CD4-positive, alpha-beta T cell treated with Interleukin-2 at 100 ng/mL for 4 hours (primary cell): ENCODE results near the gene CPSF7.
"Not testable (repeated sequence)": the region's sequence is repeated elsewhere in the genome, so short reads cannot be mapped to it uniquely, and the experiment has no call there.

Experiments
- DNase-seq: peaks from one replicate; pipeline ENCODE4 v3.0.0-alpha.2; 2020; ENCODE audit warnings: low spot score

The CPSF7 gene

DNA sequence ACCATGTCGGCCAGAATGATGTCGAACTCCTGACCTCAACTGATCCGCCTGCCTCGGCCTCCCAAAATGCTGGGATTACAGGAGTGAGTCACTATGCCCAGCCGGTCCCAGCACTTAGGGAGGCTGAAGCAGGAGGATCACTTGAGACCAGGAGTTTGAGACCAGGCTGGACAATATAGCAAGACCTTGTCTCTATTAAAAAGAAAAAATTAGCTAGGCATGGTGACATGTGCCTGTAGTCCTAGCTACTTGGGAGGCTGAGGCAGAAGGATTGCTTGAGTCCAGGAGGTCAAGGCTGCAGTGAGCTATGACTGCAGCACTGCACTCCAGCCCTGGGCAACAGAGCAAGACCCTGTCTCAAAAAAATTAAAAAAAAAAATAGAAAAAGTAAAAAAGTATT is 45.9 kb downstream of the CPSF7 start:
- DNase-seq = not testable (repeated sequence)

GRCh38 chr11:61380884-61381283 is 48.9 kb downstream of the CPSF7 start:
- no peak for DNase-seq

DNA sequence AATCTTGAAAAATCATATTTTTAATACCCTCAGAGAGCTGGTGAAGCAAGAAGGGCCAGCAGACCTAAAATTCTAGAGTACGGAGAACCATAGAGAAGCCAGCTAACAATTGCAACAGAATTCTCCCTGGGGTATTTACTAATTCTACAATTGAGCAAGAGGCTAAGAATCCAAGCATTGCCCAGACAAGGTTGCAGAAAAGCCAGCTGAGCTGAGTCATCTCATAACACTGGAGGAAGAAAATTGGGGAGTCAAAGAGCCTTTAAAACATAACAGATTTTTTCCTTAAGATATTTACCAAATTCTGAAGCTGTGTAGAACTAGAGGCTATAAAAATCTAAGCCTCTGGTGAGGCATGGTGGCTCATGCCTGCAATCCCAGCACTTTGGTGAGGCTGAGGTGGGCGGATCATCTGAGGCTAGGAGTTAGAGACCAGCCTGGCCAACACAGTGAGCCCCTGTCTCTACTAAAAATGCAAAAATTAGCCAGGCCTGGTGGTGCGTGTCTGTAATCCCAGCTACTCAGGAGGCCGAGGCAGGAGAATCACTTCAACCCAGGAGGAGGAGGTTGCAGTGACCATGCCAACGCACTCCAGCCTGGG is 51.0 kb downstream of the CPSF7 start:
- no peak for DNase-seq

DNA sequence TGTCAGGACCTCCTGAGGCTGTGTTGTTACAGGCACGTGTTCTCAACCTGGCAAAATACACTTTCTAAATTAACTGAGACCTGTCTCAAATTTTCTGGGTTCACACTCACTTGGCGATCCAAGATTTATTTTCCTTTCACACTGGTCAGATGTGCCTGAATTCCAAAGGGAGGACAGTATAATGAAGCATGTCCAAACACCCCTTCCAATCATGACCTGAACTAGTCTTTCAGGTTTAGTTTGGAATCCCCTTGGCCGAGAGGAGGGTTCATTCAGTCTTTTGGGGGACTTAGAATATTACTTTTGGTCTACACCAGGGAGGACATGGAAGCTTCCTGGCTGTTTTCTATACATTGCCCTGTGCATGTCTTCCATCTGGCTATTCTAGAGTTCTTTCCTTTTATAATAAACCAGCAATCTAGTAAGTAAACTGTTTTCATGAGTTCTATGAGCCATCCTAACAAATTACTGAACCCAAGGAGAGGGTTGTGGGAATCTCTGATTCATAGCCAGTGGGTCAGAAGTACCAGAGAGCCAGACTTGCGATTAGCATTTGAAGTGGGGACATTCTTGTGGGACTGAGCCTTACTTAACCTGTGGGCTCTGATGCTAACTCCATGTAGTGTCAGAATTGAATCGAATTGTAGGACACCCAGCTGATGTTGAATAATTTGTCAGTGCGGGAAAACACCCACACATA is 52.2 kb downstream of the CPSF7 start:
- DNase-seq = no peak

GRCh38 chr11:61375761-61376108 is 54.0 kb downstream of the CPSF7 start:
- no peak for DNase-seq

DNA sequence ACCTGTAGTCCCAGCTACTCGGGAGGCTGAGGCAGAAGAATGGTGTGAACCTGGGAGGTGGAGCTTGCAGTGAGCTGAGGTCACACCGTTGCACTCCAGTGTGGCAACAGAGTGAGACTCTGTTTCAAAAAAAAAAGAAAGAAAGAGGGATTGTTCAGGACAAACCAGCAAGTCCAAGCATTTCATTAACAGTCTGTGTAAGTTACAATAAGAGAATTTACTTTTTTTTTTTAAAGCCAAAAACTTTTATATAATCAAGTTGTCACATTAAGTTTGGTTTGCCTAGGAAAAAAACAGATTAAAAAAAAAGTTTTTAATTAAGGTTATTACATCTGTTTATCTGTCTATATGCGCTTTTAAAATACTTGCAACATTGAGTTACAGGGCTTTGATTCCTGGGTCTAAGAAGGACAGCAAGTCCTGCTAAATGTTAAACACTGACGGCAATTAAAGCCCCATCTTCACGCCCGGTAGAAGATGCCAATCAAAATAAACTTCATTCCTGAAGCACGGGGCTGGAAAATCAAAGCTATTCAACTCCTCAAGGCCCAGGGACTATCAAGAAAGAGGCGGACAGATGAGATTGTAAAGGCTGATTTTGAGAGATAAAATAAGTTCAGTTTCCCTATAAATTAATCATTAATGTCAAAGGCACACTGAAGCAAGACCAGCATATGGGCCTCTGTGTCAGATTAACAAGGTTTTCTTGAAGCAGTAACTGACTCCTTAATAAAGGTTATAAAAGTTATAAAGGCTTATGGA is 56.9 kb downstream of the CPSF7 start:
- DNase-seq = no peak

DNA sequence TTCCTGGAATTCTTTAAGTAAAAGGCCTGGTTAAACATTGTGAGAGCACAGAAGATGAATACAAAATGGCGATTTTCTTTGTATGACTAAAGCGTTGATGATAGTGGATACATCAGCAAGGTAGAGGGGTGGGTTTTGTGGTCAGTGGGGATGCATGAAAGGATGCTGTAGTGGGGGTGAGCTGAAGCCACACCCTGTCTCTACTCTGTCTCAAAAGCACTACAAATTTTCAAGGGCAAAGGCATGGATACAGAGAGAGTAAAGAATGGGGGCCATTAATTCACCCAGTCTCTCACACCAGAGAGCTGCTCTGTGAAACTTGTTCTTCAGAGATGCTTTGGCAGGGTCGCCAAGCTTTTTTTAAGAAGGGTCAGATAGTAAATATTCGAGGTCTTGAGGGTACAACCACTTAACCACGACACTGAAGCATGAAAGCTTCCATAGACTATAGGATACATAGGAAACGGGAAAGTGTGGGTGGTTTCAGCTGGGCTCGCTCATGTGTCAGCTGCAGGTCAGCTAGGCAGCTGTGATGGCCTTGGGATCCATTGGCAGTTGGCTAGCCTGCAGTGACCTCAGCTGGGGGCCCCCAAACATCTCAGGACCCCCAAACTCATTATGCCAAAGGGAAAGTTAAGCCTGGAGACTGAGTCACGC is 59.3 kb downstream of the CPSF7 start:
- no peak for DNase-seq

DNA sequence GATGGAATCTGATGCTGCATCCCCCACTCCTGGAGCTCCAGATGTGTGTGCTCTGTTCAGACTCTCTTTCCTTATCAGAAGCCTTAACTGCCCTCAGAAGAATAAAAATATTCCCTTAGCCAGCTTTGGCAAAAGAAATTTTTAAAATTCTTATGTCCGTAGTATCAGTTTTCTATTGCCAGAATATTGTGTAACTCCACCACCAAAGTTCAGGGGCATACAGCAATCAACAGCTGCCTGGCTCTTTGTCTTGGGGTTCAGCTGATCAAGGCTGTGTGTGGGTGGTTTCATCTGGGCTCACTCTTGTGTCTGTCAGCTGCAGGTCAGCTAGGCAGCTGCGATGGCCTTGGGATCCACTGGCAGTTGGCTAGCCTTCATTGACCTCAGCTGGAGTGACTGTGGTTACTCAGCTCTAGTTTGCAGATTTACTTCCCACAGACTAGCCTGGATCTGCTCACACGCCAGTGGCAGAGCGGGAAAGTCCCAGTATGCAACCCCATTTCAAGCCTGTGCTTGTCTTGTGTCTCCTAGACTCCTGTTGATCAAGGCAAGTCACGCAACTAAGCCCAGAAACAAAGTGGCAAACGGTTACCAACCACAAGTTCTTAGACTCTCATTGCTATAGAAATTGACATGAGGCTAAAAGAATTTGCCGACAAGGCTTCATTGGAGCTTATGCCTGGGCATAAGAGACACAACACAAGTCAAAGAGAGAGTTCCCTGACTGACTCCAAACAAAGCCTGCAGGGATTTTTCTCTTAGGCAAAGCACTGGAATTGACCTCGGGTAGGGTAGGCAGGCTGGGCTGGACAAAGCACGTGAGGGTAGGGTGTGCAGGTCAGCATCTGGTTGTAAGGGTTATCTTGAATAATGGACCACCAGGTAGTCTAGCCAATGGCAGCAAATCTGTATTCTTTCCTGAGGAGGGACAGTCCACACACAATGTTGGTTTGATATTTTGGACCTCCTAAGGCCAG is 60.1 kb downstream of the CPSF7 start:
- DNase-seq = no peak

DNA sequence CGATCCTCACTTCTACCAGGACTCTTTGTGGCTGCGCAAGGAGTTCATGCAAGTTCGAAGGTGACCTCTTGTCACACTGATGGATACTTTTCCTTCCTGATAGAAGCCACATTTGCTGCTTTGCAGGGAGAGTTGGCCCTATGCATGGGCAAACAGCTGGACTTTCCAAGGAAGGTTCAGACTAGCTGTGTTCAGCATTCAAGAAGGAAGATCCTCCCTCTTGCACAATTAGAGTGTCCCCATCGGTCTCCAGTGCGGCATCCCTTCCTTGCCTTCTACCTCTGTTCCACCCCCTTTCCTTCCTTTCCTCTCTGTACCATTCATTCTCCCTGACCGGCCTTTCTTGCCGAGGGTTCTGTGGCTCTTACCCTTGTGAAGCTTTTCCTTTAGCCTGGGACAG is 61.1 kb downstream of the CPSF7 start:
- no peak for DNase-seq

GRCh38 chr11:61367406-61367805 is 62.4 kb downstream of the CPSF7 start:
- DNase-seq = no peak

- no peak for DNase-seq
Observed at GRCh38 chr11:61364012-61364675, 65.6 kb downstream of the CPSF7 start.

- no peak for DNase-seq
Observed at GRCh38 chr11:61362542-61362875, 67.3 kb downstream of the CPSF7 start.

GRCh38 chr11:61361741-61362541 is 67.8 kb downstream of the CPSF7 start, which contains the start of the genes CYB561A3 and TMEM138:
Gene CYB561A3, minus strand, starts transcription at chr11:61361882. Its CDS starts 5,169 bp downstream, at chr11:61356713.
Gene TMEM138, plus strand, starts transcription at chr11:61362374. Its CDS starts 2,017 bp downstream, at chr11:61364391.
- peak; percentile 90 for DNase-seq

DNA sequence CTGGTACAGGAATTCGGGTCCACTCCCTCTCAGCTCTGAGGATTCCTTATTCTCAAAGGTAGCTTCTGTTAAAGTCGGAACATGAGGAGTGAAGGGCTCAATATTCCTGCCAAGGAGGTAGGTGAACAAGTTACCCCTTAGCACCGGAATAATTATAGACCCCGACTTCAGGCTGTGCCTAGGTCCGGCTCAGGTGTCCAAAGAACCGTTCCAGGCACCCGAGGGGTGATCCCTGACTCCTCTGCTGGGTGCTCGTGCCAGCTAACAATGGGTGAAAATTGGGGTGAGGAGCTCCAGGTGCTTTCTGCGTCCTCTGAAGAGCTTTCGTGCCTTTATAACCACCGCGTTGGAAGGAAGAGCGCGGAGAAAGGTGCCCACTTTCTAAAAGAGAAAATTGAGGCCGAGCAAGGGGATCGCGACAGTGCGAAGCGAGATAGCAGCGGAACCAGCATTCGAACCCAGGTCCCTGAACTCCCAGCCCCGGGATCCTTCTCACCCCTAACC is 68.5 kb downstream of the CPSF7 start:
- no peak for DNase-seq

- no peak for DNase-seq
Observed at GRCh38 chr11:61359516-61359915, 70.3 kb downstream of the CPSF7 start.

GRCh38 chr11:61358566-61358965 is 71.2 kb downstream of the CPSF7 start:
- DNase-seq = no peak

GRCh38 chr11:61357894-61358239 is 71.9 kb downstream of the CPSF7 start:
- DNase-seq = no peak

DNA sequence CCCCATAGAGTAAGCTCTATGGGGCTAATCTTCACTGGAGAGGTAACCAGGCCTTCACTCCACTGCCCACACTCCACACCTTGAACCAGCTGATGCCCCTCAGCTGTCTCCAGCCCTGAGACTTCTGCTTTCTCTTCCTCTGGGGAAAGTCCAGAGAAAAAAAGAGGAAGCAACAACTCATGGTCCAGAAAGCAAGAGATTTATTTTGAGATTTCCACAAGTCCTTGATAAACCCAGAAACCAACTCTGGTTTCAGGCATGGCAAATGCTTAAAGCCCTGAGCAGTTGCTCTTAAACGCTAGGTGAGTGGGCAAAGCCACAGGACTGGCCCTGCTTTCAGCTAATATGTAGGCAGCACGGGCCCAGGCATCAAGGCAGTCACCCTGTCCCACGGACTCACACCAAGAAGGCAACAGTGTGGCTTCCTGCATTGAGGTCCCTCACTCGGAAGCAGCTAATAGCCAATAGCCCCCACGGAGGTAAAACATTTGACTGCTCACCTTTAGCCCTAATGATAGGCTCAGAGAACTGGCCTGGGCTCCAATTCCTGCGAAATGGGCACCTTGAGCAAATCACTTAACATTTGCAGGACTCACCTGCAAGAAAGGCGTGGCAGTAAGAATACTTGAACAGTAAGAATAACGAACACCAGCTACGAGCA is 72.4 kb downstream of the CPSF7 start:
- DNase-seq = no peak

- no peak for DNase-seq
Observed at GRCh38 chr11:61356706-61357105, 73.1 kb downstream of the CPSF7 start.
